ENCODE measurements around the gene PIWIL1.

Gene PIWIL1

DNA sequence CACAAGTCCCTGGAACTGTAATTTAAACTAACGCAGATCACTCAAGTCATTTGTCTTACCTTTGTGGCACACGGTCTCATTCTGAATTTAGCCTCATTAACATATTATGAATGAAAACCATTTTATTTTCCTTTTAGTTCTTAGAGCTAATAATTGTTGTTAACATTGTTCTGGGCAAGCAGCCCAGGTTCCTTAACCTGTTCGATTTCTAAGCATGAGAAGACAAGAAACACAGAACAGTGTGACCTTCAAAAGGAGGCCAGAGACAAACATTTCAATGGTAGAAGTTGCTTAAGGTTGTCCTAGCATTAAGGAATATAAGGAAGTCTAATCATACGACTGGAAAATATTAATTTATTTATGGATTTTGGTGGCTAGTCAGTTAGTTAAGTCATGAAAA lies 35.2 kb downstream of the PIWIL1 start:
- no peak for DNase-seq (ENCODE audit: extremely low read depth in 1 of 2, low read depth in 1 of 2)

DNA sequence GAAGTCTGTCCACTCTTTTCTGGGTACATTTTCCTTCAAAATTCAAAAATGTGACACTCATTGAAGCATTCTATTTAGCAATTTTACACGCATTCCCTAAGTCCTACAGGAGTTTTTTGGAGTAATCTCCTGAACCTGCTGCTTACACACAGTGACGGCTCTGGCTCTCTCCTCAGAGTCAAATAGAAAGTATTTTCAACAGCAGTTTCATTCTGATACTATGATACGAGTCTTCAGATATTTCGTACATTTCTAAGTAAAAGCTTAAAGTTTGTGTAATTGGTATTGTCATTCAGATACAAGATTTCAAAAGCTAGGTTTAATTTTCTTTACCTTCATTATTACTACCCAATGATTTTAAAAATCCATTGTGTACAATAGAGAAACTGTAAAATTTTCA lies 36.4 kb downstream of the PIWIL1 start:
- no peak for DNase-seq (ENCODE audit: extremely low read depth in 1 of 2, low read depth in 1 of 2)

DNA sequence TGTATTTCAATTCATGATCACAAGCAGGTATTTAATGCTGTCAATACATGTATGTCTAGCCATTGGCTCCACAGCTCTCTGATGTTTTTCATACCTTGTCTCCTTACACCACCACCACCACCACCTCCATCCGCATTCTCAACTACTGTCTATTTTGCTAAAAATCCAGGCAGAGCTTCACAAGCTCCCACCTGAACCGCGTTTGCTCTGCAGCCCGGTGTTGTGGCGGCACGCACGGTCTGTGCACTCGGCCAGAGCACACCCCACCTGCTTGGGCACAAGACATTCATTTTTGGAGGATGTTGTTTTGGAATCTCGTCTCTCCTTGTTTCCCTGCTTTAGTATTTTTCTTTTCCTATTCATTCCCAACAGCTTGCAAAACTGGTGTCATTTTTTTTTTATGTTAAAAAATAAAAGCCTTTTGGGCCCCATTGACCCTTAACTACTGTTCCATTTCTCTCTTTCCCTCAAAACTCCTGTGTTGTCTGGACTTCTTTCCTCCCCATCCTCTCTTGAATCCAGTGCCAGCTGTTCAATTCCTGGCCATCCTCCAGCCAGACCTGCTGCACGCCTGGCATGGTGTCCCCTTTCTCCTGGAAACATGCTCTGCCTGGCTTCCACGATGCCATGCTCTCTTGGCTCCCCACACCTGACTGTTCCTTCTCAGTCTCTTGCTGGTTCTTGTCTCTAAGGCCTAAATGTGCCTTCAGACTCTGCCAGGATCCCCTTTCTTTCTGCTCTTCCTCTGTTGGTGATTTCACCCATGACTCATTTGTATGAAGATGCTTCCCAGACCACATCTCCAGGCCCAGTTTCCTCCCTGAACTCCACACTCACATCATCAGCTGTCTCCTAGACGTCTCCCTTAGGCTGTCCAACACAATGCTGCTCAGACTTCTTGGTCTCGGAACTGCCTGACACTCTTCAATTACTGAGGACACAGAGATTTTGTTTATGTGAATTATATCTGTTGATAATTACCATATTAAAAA lies 37.9 kb downstream of the PIWIL1 start:
- no peak for DNase-seq (ENCODE audit: extremely low read depth in 1 of 2, low read depth in 1 of 2)

DNA sequence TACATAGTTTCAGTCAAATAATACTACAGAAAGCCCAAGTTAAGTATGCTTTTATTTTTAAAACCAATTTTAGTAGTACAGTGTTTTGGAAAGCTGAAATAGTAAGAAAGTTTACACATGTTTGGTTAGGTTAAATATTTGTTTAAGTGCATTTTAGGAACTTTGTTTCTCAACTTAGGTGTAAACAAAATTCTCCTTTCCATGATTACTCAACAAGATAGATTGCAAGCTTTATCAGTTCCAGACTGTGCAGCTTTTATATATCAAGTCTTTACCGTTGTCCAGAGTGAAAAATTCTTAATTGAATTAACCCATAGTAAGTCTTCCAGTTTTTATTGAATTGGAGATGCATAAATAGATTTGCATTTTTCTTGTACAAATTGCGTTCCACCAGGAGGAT lies 45.1 kb downstream of the PIWIL1 start:
- DNase-seq (ENCODE audit: extremely low read depth in 1 of 2, low read depth in 1 of 2) = no peak

DNA sequence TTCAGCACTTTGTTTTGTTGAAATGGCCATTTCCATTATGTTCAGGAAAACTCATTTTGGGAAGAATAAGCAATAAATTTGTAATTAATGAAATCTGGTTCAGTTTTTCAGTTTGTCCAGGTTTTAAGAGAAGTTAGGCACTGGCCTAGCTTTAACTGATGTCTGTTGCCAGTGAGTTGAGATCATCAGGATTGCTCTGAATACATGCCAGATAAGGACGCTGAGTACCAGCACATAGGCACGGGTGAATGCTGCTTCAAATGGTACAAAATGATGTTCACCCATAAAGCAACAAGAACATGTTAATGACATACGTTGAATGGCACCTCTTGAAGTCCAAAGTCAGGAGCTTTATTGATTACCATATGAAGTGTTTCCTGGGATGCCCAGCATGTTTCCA lies 46.5 kb downstream of the PIWIL1 start:
- DNase-seq (ENCODE audit: extremely low read depth in 1 of 2, low read depth in 1 of 2) = no peak

DNA sequence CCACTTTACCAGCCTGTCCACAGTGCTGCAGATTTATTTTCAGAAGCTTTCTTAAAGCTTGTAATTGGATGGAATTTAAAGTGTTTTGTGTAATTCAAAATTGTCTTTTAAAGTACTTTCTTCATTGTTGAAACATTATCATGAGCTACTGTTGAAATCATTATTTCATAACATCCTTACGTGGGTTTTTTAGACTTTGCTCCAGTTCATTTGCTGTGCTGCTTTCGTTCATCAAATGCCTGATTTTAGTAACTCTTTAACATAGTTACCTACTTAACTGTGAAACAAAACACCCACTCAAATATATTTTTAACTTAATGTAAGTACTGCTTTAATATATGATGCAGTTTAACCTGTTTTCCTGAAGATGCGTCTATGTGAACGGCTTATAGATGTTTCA lies 47.5 kb downstream of the PIWIL1 start:
- no peak for DNase-seq (ENCODE audit: extremely low read depth in 1 of 2, low read depth in 1 of 2)

DNA sequence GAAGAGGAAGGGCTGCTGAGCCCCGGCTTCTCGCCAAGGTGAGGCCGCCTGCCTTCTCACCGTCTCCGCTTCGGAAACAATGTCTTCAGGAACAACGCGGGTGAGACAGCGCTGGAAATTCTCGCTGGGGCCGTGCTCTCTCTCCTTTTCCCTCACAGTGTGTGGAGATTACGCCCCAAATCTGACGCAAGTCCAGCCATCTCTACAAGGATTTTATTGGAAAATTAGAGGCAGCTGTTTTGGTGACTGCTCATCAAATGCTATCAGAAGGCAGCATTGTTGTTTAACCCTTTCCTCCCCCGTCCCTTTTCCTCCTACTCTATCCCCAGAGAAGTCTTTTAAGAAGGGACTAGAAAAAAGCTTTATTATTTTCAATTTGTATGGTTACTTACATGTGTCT lies 53.5 kb downstream of the PIWIL1 start:
- no peak for DNase-seq (ENCODE audit: extremely low read depth in 1 of 2, low read depth in 1 of 2)

DNA sequence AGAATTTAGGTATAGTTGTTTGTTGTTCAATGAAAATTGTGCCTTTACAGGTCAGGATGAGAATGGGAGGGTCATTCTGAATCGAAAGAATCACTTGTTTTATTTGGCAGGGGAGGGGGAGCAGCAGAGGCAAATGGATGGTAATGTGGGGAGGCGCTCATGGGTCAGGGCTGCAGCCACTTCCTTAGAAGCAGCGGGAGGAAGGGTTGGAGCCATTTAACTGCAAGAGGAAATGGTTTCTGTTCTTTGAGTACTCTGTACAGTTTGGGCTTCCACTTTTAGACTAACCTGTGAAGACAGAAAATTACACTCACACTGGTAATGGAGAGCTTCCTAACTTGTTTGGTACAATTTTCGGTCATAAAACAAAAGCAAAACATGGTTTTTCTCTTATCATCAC lies 57.2 kb downstream of the PIWIL1 start:
- no peak for DNase-seq (ENCODE audit: extremely low read depth in 1 of 2, low read depth in 1 of 2)

DNA sequence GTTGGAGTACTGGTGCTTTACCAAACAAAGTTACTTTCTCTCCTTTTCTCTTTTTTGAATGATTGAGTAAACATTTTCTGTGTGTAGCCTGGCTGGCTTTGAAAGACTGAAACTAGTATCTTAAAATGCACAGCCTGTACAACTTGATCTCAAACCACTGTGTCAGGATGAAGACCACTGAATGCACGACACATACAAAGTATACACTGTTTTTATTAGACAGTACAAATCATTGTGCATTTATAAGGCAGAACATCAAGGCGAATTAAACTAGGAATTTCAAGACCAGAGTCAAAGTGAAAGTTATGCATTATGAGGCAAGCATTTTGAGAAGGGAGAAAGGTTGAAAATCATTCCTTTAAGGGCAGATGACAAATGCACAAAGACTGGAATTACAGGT lies 59.0 kb downstream of the PIWIL1 start:
- DNase-seq (ENCODE audit: extremely low read depth in 1 of 2, low read depth in 1 of 2) = no peak

DNA sequence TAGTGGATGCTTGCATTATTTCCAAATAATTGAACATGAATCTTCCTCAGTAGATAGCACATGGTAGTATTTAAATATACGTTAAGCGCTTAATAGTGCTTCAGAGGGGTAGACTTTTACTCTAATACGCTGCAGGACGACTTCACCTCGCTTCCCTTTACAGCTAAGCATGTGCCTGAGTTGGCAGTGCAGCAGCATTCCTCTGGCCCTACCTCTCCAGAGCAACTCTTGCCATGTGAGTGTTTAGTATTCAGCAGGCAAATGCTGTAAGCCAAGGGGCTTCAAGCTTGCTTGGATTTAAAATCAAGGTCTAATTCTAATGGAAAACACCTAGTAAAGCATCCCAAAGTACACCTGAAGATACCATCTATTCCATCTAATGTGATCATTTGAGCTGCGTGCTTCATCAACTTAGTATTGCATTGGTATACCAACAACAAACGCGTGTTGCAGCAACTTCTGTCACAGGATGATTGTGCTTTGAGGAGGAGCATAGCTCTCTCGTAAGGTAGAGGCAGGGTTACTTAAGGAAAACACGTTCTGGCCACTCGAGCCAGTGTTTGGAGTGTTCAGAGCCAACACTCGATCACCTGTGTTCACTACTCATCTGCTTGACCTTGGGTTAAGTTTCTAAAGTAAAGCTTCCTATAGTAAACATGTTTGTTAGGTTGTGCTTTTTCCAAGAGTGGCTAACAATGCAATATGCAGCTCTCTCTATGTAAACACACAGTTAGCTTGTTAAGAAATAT lies 60.6 kb downstream of the PIWIL1 start:
- no peak for DNase-seq (ENCODE audit: extremely low read depth in 1 of 2, low read depth in 1 of 2)

DNA sequence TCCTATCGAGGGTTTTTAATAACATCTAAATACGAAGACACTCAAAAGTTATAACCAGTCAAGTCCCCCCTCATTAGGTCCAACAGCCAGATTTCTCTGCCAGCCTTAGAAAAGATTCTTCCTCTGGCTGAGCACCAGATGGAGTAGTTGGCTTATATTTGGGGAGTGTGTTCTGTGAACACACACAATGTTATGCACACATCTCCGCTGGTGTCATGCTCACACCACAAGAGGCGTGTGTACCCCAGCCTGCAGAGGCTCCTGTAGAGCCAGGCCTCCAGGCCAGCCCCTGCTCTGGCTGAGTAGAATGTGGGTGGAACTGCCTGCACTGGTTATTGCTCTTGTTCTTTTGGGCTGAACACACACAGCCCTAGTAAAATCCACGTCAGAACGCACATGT lies 64.0 kb downstream of the PIWIL1 start:
- no peak for DNase-seq (ENCODE audit: extremely low read depth in 1 of 2, low read depth in 1 of 2)

DNA sequence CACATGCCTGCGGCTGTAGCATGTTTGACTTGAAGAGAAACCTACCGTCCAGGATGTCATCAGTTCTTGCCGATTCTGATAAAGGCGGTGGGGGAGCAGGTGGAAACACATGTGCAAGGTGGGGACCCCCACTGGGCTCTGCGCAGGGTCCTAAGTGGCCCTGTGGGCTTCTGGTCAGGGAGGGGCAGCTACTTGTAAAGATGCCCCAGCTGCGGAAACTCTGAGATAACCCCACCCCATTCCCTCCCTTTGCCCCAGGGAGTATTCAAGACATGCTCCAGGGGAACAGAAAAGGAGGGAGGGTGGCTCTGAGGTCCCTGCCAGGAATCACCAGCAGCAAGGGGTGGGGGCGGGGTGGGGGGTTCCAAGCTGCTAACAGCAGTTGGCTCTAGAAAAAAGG lies 67.6 kb downstream of the PIWIL1 start:
- no peak for DNase-seq (ENCODE audit: extremely low read depth in 1 of 2, low read depth in 1 of 2)

DNA sequence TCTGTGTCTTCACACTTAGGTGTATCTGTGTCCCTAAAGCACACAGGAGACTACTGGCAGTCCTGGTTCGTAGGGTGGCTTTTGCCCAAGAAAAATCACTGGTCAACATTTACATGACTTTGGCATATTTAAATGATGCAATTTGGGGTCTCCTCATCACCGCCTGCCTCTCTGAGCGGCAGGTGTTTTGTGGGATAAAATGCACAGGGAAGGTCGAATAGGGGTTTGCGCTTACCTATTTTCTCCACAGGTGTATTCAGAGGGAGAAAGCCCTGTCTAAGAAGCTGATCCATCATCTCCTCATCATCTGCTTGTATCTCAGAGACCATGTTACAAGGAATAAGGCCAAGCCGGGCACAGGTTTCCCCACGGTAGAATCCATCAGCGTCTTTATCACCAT lies 74.7 kb downstream of the PIWIL1 start:
- DNase-seq (ENCODE audit: extremely low read depth in 1 of 2, low read depth in 1 of 2) = no peak

DNA sequence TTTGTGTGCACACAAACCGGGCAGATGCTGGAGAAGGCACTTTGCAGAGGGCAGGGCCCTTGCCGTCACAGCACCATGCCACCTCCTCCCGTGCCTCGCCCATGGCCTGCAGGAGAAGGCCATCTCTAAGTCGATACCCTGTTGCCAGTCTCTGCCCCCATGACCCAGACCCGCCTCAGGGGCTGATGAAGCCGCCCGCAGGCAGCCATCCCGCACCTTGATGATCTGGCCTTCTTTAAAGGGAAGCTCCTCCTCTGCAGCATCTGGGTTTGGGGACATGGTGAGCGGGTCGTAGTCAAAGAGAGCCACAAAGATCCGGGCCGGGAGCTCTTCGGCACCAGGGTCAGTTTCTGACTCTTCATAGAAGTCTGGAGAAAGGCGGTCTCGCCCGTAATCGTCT lies 76.2 kb downstream of the PIWIL1 start:
- DNase-seq (ENCODE audit: extremely low read depth in 1 of 2, low read depth in 1 of 2) = no peak

DNA sequence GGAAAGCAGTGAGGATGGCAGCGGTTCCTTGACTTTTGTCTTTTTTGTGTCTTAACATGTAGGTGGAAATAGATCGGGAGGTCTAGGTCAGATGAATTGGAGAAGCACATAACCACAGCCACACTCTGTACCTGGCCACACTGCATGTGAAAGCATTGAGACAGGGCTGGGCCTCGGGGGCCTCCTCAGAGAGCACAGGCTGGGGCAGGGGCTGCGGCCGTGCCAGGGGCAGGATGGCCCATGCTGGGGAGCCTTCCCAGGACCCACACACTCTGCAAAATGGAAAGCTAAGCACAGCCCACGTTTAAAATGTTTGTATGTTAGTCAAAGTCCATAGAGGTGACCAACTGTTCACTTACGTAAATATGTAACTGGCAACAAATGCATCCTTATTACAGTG lies 76.7 kb downstream of the PIWIL1 start:
- no peak for DNase-seq (ENCODE audit: extremely low read depth in 1 of 2, low read depth in 1 of 2)

DNA sequence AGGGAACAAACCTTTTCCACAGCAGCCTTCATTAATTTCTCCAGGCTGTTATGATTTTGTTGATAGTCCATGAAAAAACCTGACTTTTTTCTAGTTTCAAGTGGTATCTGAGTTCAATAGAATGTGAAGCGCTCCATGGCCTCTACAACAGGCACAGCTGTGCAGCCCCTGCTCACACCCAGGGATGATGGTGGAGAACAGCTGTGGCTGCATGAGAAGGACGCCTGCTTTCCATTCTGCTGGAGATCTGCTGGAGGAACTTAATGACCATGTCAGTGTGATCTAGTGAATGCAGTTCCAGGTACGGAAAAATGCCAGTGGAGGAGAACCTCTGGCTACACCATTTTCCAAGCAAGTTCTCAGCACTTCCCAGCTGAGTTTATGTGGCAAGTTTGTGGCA lies 80.6 kb downstream of the PIWIL1 start:
- DNase-seq (ENCODE audit: extremely low read depth in 1 of 2, low read depth in 1 of 2) = no peak

DNA sequence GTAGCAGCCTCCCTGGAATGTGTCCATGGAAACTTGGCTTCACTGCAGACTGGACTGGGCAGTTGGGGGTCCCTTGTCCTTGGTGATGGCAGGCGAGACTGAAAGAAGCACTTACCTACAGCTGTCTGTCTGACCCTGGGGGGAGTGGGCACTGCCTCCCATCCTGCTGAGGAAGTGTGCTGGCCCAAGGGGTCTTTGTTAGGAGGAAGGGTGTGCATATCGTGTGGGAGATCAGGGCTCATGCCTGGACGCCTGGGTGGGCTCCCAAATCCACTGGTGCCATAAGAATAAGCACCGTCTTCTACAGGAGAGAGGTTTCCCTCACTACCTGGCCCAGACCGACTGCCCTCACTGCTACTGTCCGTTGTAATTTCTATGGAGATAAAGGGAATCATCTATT lies 81.4 kb downstream of the PIWIL1 start:
- DNase-seq (ENCODE audit: extremely low read depth in 1 of 2, low read depth in 1 of 2) = no peak

DNA sequence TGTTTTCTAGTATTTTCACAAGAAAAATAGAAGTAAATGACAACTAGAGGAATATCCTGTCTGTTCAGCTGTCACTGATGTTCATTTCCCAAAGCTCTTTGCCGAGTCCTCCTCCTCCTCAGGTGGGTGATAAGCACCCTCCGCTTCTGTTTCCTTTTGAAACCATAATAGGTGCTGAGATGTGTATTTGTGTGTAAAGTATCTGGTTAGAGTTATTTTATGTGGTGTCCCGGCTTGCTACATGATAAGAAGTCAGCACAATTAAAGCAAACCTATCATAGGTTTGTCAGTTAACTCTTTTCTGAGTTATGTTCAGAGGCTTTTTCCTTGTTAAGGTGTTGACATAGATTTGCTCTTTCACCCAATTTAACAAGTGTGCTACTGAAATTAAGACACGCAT lies 82.4 kb downstream of the PIWIL1 start:
- no peak for DNase-seq (ENCODE audit: extremely low read depth in 1 of 2, low read depth in 1 of 2)

DNA sequence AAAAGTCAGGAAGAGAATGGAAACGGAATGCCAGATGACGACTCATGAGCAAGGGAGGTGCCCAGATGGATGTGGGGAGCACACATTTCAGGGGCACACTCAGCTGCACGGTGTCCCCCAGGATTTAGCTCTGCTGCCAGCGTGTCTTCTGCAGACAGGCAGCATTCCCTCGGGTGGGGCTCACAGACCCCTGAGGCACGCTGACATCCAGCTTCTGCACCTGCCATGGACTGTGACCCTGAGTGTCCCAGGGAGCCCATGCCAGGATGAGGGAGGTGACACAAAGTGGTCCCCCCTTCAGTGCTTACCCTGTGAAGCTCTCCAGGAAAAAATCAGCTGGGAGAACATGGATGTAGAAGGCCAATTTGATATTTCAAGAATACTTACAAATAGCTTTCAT lies 84.2 kb downstream of the PIWIL1 start:
- no peak for DNase-seq (ENCODE audit: extremely low read depth in 1 of 2, low read depth in 1 of 2)
